ENCODE results near the gene LRRC51.

The LRRC51 gene

DNA sequence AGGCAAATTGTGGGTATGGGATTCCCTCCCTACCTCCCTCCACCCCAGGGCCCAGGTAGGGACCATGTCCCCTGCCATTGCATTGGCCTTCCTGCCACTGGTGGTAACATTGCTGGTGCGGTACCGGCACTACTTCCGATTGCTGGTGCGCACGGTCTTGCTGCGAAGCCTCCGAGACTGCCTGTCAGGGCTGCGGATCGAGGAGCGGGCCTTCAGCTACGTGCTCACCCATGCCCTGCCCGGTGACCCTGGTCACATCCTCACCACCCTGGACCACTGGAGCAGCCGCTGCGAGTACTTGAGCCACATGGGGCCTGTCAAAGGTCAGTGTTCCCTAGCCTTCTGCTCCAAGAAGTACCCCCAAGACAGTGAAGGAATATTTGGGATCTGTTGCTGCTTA is 25.2 kb downstream of the LRRC51 start, which contains the start of gene TOMT:
Gene TOMT (plus strand): TSS at position 37 of the 400 bp plus-strand sequence. CDS start 28 bp downstream, at position 65.
- Histone ChIP-seq H3K27ac (ENCODE audit: low read depth, low read length, severe bottlenecking) (no peak within 1 kb of the TSS), H3K4me3 (ENCODE audit: extremely low read depth, insufficient read depth, low read length, poor library complexity, severe bottlenecking) (no peak within 1 kb of the TSS), H3K36me3 (ENCODE audit: control insufficient read depth, insufficient read depth, low read length) (peaks cover 22% of the 10 kb centered on the region), H3K4me1 (ENCODE audit: control insufficient read depth, insufficient read depth, low read length, poor library complexity, severe bottlenecking) (peaks cover 7% of the 10 kb centered on the region), H3K9me3 (ENCODE audit: control insufficient read depth, low read length) (no peaks in the 10 kb centered on the region)
- 96 to 98% methylated on average over 14 of the region's 14 CpGs for WGBS, 2 experiments (ENCODE audit: insufficient coverage in 2 of 2)

DNA sequence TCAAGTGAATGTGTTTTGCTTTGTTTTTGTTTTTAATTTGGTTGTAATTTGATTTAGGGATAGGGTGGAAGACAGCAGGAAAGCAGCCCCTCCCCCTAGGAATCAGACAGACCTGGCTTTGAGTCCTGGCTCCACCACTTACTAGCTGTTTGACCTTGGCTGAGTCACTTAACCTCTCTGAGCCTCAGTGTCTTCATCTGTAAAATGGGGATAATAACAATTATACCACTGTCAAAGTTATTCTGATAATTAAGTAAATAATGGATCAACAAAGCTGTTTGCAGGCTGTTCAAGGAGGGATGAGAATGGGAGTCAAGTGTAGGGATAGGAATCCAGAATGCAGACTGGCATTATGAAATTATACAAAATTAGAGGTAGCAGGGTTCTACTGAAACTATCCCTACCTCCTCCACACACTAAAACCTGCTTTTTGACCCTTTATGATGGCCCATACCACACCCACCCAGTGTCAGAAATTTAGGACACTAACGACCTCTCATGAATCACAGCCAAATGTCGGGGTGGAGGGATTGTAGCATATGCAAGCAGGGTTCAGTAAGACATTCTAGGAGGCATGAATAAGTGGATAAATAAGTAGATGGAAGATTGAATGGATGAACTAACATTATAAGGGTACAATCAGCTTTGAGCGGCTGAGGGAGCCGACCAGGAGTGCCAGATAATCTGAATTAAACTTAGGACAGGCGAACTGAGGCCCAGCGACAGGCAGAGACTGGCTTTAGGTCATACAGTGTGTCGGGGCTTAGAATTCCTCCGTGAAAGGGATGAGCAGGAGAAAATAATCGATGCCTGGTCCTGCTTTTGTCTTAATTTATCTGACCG is 30.9 kb downstream of the LRRC51 start:
- Histone ChIP-seq H3K27ac (ENCODE audit: low read depth, low read length, severe bottlenecking) (peak overlapping the region; percentile 98), H3K36me3 (ENCODE audit: control insufficient read depth, insufficient read depth, low read length) (peaks cover 13% of the 10 kb centered on the region), H3K4me3 (ENCODE audit: extremely low read depth, insufficient read depth, low read length, poor library complexity, severe bottlenecking) (peak overlapping the region; percentile 60), H3K9me3 (ENCODE audit: control insufficient read depth, low read length) (no peaks in the 10 kb centered on the region), H3K4me1 (ENCODE audit: control insufficient read depth, insufficient read depth, low read length, poor library complexity, severe bottlenecking) (peaks cover 4% of the 10 kb centered on the region)
- 6 to 7% methylated on average over 6 to 8 of the region's 10 CpGs for WGBS, 2 experiments (ENCODE audit: insufficient coverage in 2 of 2)

DNA sequence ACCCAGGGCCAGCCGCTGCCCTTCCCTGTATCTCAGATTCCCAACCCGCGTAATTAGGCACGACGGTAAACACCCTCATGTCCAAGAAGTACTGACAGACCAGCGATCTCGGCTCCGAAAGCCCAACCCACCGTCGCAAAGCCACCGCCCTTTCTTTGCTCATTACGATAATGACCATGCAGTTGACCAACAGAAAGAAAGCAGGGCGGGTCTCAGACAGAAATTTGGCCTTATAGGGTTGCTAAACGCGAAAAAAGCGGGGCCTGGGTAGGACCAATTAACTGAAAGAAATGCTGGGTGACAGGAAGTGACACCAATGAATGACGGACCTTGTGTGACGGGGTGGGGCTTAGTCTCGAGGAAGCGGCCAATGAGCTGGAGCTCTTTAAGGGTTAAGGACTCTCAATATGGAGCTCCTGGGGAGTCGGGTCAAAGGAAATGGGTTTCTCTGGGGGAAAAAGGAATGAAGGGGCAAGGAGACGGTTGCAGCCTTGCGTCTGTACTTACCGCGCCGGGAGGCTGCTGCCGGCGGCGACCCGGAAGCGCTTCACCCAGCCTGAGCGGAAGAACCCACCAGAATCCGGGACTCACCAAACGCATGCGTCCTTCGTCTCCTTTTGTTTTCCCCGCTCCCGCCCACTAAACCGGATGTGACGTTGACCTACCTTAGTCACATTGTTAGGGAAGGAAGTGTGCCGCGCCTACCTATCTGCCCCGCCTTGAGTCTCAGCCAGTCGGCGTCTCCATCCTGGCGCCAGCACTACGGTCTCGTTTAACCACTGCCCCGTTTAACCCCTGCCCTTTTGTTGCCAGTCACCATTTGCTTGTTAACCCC is 31.7 kb downstream of the LRRC51 start, which contains the start of gene ANAPC15:
Gene ANAPC15 (minus strand): TSS at position 553 of the 835 bp plus-strand sequence. CDS start 1,419 bp downstream, outside the sequence.
- peak within 1 kb of the TSS; percentile 60 for H3K4me3 ChIP-seq (ENCODE audit: extremely low read depth, insufficient read depth, low read length, poor library complexity, severe bottlenecking)
- H3K27ac ChIP-seq (ENCODE audit: low read depth, low read length, severe bottlenecking), result peak within 1 kb of the TSS; percentile 98
- peaks cover 13% of the 10 kb centered on the region for H3K36me3 ChIP-seq (ENCODE audit: control insufficient read depth, insufficient read depth, low read length)
- H3K9me3 ChIP-seq (ENCODE audit: control insufficient read depth, low read length), result no peaks in the 10 kb centered on the region
- peaks cover 4% of the 10 kb centered on the region for H3K4me1 ChIP-seq (ENCODE audit: control insufficient read depth, insufficient read depth, low read length, poor library complexity, severe bottlenecking)
- WGBS, 2 experiments (ENCODE audit: insufficient coverage in 2 of 2), result 0 to 1% methylated on average over 41 to 49 of the region's 49 CpGs

DNA sequence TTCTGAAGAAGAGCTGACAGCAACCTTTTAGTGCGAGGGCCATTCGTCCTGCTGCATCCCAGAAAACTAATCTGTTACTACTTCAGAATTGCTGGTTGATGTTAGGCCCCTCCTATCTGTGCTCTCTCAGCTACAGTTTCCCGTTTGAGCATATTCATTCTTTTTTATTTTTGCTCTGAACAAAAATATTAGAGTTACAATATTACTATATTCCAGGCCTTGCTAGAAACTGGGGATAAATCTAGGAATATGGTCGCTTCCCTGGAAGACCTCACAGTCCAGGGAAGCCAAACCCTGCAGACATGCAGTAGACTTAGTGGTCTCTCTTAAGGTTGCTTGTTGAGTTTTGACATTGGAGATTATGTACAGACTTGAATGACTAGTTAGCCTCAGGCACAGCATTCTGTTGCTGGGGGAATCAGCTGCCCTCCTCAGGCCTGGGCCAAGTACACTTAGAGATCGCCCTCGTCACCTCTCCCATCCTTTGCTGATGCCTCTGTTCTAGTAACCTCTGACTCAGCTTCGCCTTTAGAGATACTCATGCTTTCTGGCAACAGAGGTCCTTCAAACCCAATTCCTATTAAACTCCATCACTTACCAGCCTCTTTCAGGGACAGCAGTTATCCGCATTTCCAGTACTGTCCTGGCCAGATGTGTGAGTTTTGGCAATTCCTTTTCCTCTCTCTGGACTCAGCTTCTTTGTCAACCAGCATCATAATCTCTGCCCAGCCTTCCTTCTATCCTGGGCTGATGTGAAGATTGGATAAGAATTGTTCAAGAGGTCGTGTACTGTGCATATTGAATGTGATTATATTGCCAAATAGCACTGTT is 32.5 kb downstream of the LRRC51 start:
- H3K4me3 ChIP-seq (ENCODE audit: extremely low read depth, insufficient read depth, low read length, poor library complexity, severe bottlenecking), result peak overlapping the region; percentile 60
- peaks cover 13% of the 10 kb centered on the region for H3K36me3 ChIP-seq (ENCODE audit: control insufficient read depth, insufficient read depth, low read length)
- peak overlapping the region; percentile 98 for H3K27ac ChIP-seq (ENCODE audit: low read depth, low read length, severe bottlenecking)
- H3K4me1 ChIP-seq (ENCODE audit: control insufficient read depth, insufficient read depth, low read length, poor library complexity, severe bottlenecking), result peaks cover 4% of the 10 kb centered on the region
- WGBS, 2 experiments (ENCODE audit: insufficient coverage in 2 of 2), result 63 to 71% methylated on average over 6 to 8 of the region's 9 CpGs
- H3K9me3 ChIP-seq (ENCODE audit: control insufficient read depth, low read length), result no peaks in the 10 kb centered on the region

DNA sequence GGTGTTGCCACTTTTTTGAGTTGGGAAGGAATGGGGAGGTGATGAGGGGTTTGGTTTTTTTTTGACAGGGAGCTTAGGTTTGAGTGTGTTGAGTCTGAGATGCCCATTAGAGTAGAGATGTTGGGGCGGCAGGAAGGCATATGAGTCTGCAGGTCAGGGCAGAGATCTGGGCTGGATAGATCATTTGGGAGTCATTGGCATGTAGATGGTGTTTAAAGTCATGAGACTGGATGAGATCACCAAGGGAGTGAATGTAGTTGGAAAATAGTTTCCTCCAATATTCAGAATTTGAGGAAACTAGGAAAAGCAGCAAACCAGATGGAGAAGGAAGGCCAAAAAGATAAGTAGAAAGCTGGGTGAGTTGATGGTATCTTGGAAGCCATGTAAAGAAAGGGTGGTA is 33.9 kb downstream of the LRRC51 start:
- WGBS, 2 experiments (ENCODE audit: insufficient coverage in 2 of 2), result 86 to 100% methylated on average over 1 of the region's 1 CpG
- peaks cover 9% of the 10 kb centered on the region for H3K36me3 ChIP-seq (ENCODE audit: control insufficient read depth, insufficient read depth, low read length)
- no peak overlapping the region for H3K4me3 ChIP-seq (ENCODE audit: extremely low read depth, insufficient read depth, low read length, poor library complexity, severe bottlenecking)
- no peak overlapping the region for H3K27ac ChIP-seq (ENCODE audit: low read depth, low read length, severe bottlenecking)
- H3K9me3 ChIP-seq (ENCODE audit: control insufficient read depth, low read length), result no peaks in the 10 kb centered on the region
- H3K4me1 ChIP-seq (ENCODE audit: control insufficient read depth, insufficient read depth, low read length, poor library complexity, severe bottlenecking), result peaks cover 4% of the 10 kb centered on the region

DNA sequence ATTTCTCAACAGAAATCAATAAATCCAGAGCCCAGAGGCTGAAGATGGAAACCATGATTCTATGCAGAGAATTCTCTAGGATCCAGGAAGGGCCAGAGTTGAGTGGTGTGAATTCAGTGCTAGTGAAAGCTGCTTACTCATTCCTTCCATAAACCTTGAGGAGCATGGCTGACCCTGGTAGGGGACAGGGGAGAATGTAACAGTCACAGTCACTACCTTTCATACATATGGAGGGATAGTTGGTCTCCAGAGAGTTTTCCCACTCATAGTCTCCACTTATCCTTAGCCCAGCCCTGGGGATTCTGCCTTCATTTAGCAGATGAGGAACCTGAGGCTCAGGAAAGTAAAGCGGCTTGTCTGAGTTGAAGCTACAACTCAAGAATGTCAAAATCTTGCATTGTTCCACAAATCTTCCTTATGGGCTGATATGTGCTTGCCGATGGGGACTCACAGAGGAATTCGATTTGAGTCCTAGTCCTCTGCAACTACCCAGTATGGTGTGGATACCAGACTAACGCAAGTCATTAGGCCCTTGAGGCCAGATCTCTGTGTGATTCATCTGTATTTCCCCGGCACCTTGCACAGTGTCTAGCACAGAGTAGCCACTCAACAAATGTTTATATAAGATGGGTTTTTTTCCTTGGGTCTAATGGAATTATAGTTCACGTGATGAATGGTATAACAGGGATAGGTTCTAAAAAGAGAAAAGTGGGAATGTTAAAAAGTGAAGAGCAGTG is 35.5 kb downstream of the LRRC51 start:
- no peaks in the 10 kb centered on the region for H3K36me3 ChIP-seq (ENCODE audit: control insufficient read depth, insufficient read depth, low read length)
- no peak overlapping the region for H3K27ac ChIP-seq (ENCODE audit: low read depth, low read length, severe bottlenecking)
- H3K4me1 ChIP-seq (ENCODE audit: control insufficient read depth, insufficient read depth, low read length, poor library complexity, severe bottlenecking), result peaks cover 4% of the 10 kb centered on the region
- H3K4me3 ChIP-seq (ENCODE audit: extremely low read depth, insufficient read depth, low read length, poor library complexity, severe bottlenecking), result no peak overlapping the region
- H3K9me3 ChIP-seq (ENCODE audit: control insufficient read depth, low read length), result no peaks in the 10 kb centered on the region
- WGBS, 2 experiments (ENCODE audit: insufficient coverage in 2 of 2), result 88 to 90% methylated on average over 5 of the region's 6 CpGs

DNA sequence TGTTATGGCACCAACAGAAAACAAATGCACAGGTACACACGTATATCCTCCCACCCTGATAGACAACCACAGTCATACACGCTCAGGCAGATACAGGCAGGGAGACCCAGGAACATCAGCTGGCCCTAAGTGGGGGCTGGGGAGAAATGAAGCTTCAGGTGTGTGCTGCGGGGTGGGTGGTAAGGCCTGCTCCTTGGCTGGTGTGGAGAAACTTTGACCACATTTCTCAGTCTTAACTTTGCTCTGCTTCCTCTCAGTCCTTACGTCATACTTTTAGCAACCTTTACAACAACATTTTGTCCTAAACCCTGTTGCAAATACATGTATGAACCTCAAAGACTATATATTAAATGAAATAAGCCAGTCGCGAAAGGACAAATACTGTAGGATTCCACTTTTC is 38.5 kb downstream of the LRRC51 start:
- peaks cover 4% of the 10 kb centered on the region for H3K9me3 ChIP-seq (ENCODE audit: control insufficient read depth, low read length)
- 90% methylated on average over 2 of the region's 6 CpGs; no CpG with 5 or more reads in 1 of the 2 experiments for WGBS, 2 experiments (ENCODE audit: insufficient coverage in 2 of 2)
- H3K36me3 ChIP-seq (ENCODE audit: control insufficient read depth, insufficient read depth, low read length), result no peaks in the 10 kb centered on the region
- H3K4me1 ChIP-seq (ENCODE audit: control insufficient read depth, insufficient read depth, low read length, poor library complexity, severe bottlenecking), result no peaks in the 10 kb centered on the region
- H3K4me3 ChIP-seq (ENCODE audit: extremely low read depth, insufficient read depth, low read length, poor library complexity, severe bottlenecking), result no peak overlapping the region
- no peak overlapping the region for H3K27ac ChIP-seq (ENCODE audit: low read depth, low read length, severe bottlenecking)

DNA sequence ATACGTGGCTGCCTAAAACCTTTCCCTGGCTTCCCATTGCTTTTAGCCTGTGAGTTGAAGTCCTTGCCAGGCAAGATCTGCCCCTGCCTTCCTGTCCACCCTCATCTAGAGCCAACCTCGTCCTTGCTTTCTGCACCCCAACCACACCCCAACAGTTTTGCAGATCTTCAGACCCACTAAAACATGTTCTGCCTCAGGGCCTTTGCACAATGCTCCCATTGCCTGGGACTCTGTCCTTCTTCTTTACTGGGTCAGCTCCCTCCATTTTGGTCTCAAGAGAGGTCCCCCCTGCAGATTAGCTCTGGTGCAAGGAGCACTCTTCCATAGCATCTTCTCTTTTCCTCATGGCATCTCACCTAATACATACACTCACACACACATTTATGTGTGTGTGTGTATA is 40.3 kb downstream of the LRRC51 start:
- no peak overlapping the region for H3K4me3 ChIP-seq (ENCODE audit: extremely low read depth, insufficient read depth, low read length, poor library complexity, severe bottlenecking)
- peaks cover 10% of the 10 kb centered on the region for H3K9me3 ChIP-seq (ENCODE audit: control insufficient read depth, low read length)
- H3K4me1 ChIP-seq (ENCODE audit: control insufficient read depth, insufficient read depth, low read length, poor library complexity, severe bottlenecking), result no peaks in the 10 kb centered on the region
- H3K27ac ChIP-seq (ENCODE audit: low read depth, low read length, severe bottlenecking), result no peak overlapping the region
- no peaks in the 10 kb centered on the region for H3K36me3 ChIP-seq (ENCODE audit: control insufficient read depth, insufficient read depth, low read length)
- WGBS, 2 experiments (ENCODE audit: insufficient coverage in 2 of 2), result 80 to 87% methylated on average over 2 of the region's 2 CpGs

DNA sequence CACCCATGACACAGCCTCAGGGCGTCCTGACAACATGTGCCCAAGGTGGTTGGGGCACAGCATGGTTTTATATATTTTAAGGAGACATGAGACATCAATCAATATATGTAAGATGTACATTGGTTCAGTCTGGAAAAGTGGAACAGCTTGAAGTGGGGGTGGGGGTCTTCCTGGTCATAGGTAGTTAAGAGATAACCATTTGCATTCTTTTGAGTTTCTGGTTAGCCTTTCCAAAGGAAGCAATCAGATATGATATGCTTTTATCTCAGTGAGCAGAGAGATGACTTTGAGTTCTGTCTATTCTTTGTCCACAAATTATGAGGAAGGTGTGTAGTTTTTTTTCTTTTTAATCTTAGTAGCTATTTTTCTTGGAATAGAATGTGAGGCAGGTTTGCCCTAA is 42.0 kb downstream of the LRRC51 start:
- Histone ChIP-seq H3K27ac (ENCODE audit: low read depth, low read length, severe bottlenecking) (no peak overlapping the region), H3K4me1 (ENCODE audit: control insufficient read depth, insufficient read depth, low read length, poor library complexity, severe bottlenecking) (no peaks in the 10 kb centered on the region)
- whole genome bisulfite sequencing, 2 experiments (ENCODE audit: insufficient coverage in 2 of 2), result 71% methylated on average over 1 of the region's 1 CpG; no CpG with 5 or more reads in 1 of the 2 experiments

More for the DNA sequence above, 42.0 kb downstream of the LRRC51 start:
- Histone ChIP-seq H3K4me3 (ENCODE audit: extremely low read depth, insufficient read depth, low read length, poor library complexity, severe bottlenecking) (no peak overlapping the region), H3K36me3 (ENCODE audit: control insufficient read depth, insufficient read depth, low read length) (no peaks in the 10 kb centered on the region), H3K9me3 (ENCODE audit: control insufficient read depth, low read length) (peaks cover 21% of the 10 kb centered on the region)
